HCT116 (cell line): Measurements from ENCODE around the gene TLE5. TPM values are rescaled to one million over a fixed set of nuclear protein-coding genes. Genes with fewer than 3 reads are reported as not detected.

ENCODE experiments used
- ATAC-seq: fragments of 200-7000 bp; cut with Tn5 transposase; 2 replicates; pipeline ENCODE4 v1.9.1; 2020; ENCODE audit warnings: mild to moderate bottlenecking, moderate library complexity
- BruUV-seq: library from RNA; stranded (reverse); fragments of 400-500 nt; replicated peaks from 2 replicates; lab custom pipeline; 2021; lab: Mats Ljungman, UMichigan
- CTCF ChIA-PET: fragments of 300-600 bp; sonication (Branson Sonifier 250); formaldehyde crosslinking; loops from one replicate; lab custom pipeline; 2021; ENCODE audit warnings: antibody characterized with exemption; lab: Charles Lee
- POLR2A ChIA-PET: fragments of 300-600, 350-600 bp; sonication (Branson Sonifier 250); formaldehyde crosslinking; loops from one replicate; lab custom pipeline; 2021; ENCODE audit warnings: antibody characterized with exemption; lab: Charles Lee
- RAD21 ChIA-PET, 2 experiments: fragments of 300-600 bp; sonication (Branson Sonifier 250); formaldehyde crosslinking; loops; one replicate each; lab custom pipeline; 2023; ENCODE audit warnings: low total read pairs in 2 of 2; ENCODE audit not compliant: uncharacterized antibody in 2 of 2, unreplicated experiment in 2 of 2, low non-redundant PET in 1 of 2; lab: Charles Lee
- DNase-seq: peaks from one replicate; pipeline ENCODE4 v3.0.0-alpha.2; 2010; ENCODE audit warnings: low read depth, low spot score
- H2AFZ ChIP-seq: fragments of 200-600 bp; shearing (Covaris generic), sonication (generic); 2 replicates; pipeline ENCODE4 v1.6.1; 2017; ENCODE audit warnings: low read depth, mixed run types, mixed read lengths, antibody characterized with exemption, low read length; ENCODE audit not compliant: poor library complexity, severe bottlenecking
- H3K27ac ChIP-seq: 2 replicates; pipeline ENCODE4 v1.5.1; 2012; ENCODE audit warnings: low read depth, low read length
- H3K27me3 ChIP-seq: fragments of 200-600 bp; sonication (generic); 2 replicates; pipeline ENCODE4 v1.6.1; 2016; ENCODE audit warnings: mixed run types, low read length, mixed read lengths; ENCODE audit not compliant: insufficient read depth
- H3K36me3 ChIP-seq, 2 experiments: fragments of 200-500 bp in 1 of 2; fragments of 200-600 bp in 1 of 2; sonication (Bioruptor generic) in 1 of 2; sonication (generic) in 1 of 2; 2 replicates each; pipeline versions ENCODE4 v1.5.1 to v1.6.1; 2014 to 2016; ENCODE audit warnings: low read length in 2 of 2, inconsistent platforms in 1 of 2, mixed read lengths in 1 of 2, mixed run types in 1 of 2; ENCODE audit not compliant: insufficient read depth in 2 of 2, control insufficient read depth in 1 of 2
- H3K4me1 ChIP-seq, 2 experiments: fragments of 200-600 bp in 1 of 2; sonication (generic) in 1 of 2; 2 replicates each; pipeline versions ENCODE4 v1.5.1 to v1.6.1; 2012 to 2017; ENCODE audit warnings: low read length in 2 of 2, inconsistent platforms in 1 of 2, mild to moderate bottlenecking in 1 of 2, mixed read lengths in 1 of 2, mixed run types in 1 of 2, moderate library complexity in 1 of 2; ENCODE audit not compliant: insufficient read depth in 2 of 2, control insufficient read depth in 1 of 2
- H3K4me2 ChIP-seq: fragments of 200-600 bp; sonication (generic); 2 replicates; pipeline ENCODE4 v1.6.1; 2017; ENCODE audit warnings: mixed run types, low read length, mixed read lengths
- H3K4me3 ChIP-seq, 2 experiments: fragments of 200-600 bp in 1 of 2; sonication (generic) in 1 of 2; replicated peaks in 1 of 2; 2 replicates each; pipeline ENCODE4 v1.5.1; 2011 to 2016; ENCODE audit warnings: low read length in 2 of 2, control low read depth in 1 of 2, low read depth in 1 of 2, mild to moderate bottlenecking in 1 of 2, mixed read lengths in 1 of 2, mixed run types in 1 of 2
- H3K79me2 ChIP-seq: fragments of 200-600 bp; sonication (generic); 2 replicates; pipeline ENCODE4 v1.6.1; 2017; ENCODE audit warnings: mild to moderate bottlenecking, mixed run types, low read length, moderate library complexity, mixed read lengths; ENCODE audit not compliant: insufficient read depth
- H3K9ac ChIP-seq: fragments of 200-600 bp; sonication (generic); 2 replicates; pipeline ENCODE4 v1.6.1; 2016; ENCODE audit warnings: low read length, mixed read lengths
- H3K9me2 ChIP-seq: fragments of 200-600 bp; sonication (generic), shearing (Covaris generic); 2 replicates; pipeline ENCODE4 v1.6.1; 2017; ENCODE audit warnings: mixed run types, mild to moderate bottlenecking, moderate library complexity; ENCODE audit not compliant: insufficient read depth
- H3K9me3 ChIP-seq, 2 experiments: fragments of 200-500 bp in 1 of 2; fragments of 200-600 bp in 1 of 2; sonication (Bioruptor generic) in 1 of 2; sonication (generic) in 1 of 2; 2 replicates each; pipeline ENCODE4 v1.6.1; 2014 to 2017; ENCODE audit warnings: low read length in 2 of 2, mixed read lengths in 2 of 2, inconsistent platforms in 1 of 2, low read depth in 1 of 2, mild to moderate bottlenecking in 1 of 2, mixed run types in 1 of 2, moderate library complexity in 1 of 2; ENCODE audit not compliant: control insufficient read depth in 1 of 2, insufficient read depth in 1 of 2
- H4K20me1 ChIP-seq: fragments of 200-600 bp; sonication (generic), shearing (Covaris generic); 2 replicates; pipeline ENCODE4 v1.6.1; 2017; ENCODE audit warnings: mixed run types, mild to moderate bottlenecking, moderate library complexity; ENCODE audit not compliant: insufficient read depth
- ATF3 ChIP-seq: IDR thresholded peaks from 2 replicates; pipeline ENCODE4 v1.6.1; 2012
- CBX3 ChIP-seq: IDR thresholded peaks from 2 replicates; pipeline ENCODE4 v1.6.1; 2012; ENCODE audit warnings: low read depth
- EGR1 ChIP-seq: IDR thresholded peaks from 2 replicates; pipeline ENCODE4 v1.6.1; 2012; ENCODE audit warnings: low read depth
- ELF1 ChIP-seq: IDR thresholded peaks from 2 replicates; pipeline ENCODE4 v1.6.1; 2012; ENCODE audit warnings: low read depth, borderline replicate concordance
- EZH2 ChIP-seq: fragments of 200-600 bp; sonication (generic); IDR thresholded peaks from 2 replicates; pipeline ENCODE4 v1.6.1; 2017; ENCODE audit warnings: antibody characterized with exemption, mixed run types
- EZH2phosphoT487 ChIP-seq: fragments of 200-600 bp; IDR thresholded peaks from 2 replicates; pipeline ENCODE4 v1.6.1; 2018; ENCODE audit warnings: antibody characterized with exemption, borderline replicate concordance
- JUND ChIP-seq: IDR thresholded peaks from 2 replicates; pipeline ENCODE4 v1.6.1; 2012
- POLR2A ChIP-seq: IDR thresholded peaks from 2 replicates; pipeline ENCODE4 v1.7.0; 2011; ENCODE audit warnings: borderline replicate concordance; ENCODE audit not compliant: insufficient read depth, insufficient read length; ENCODE audit errors: extremely low read depth
- RAD21 ChIP-seq: IDR thresholded peaks from 2 replicates; pipeline ENCODE4 v1.6.1; 2012; ENCODE audit warnings: low read depth, mild to moderate bottlenecking
- SIN3A ChIP-seq: IDR thresholded peaks from 2 replicates; pipeline ENCODE4 v1.6.1; 2012; ENCODE audit warnings: low read depth
- SP1 ChIP-seq: IDR thresholded peaks from 2 replicates; pipeline ENCODE4 v1.6.1; 2012; ENCODE audit warnings: low read depth
- SRF ChIP-seq: IDR thresholded peaks from 2 replicates; pipeline ENCODE4 v1.6.1; 2012; ENCODE audit warnings: low read depth
- YY1 ChIP-seq: IDR thresholded peaks from 2 replicates; pipeline ENCODE4 v1.6.1; 2011; ENCODE audit warnings: low read length, low read depth, moderate library complexity, mild to moderate bottlenecking; ENCODE audit not compliant: insufficient replicate concordance; ENCODE audit errors: extremely low read depth
- ZBTB33 ChIP-seq: IDR thresholded peaks from 2 replicates; pipeline ENCODE4 v1.6.1; 2011; ENCODE audit warnings: mild to moderate bottlenecking, low read length, moderate library complexity; ENCODE audit not compliant: insufficient replicate concordance; ENCODE audit errors: extremely low read depth
- ZNF274 ChIP-seq: fragments of 200-500 bp; sonication (Bioruptor generic); IDR thresholded peaks from 2 replicates; pipeline ENCODE4 v1.6.1; 2014; ENCODE audit warnings: mild to moderate bottlenecking, low read depth, low read length, inconsistent platforms
- intact Hi-C: fragments of 100-400 bp; cut with micrococcal nuclease; formaldehyde crosslinking; loops from 2 replicates; pipeline ENCODE4 v1.10.0; 2022
- total RNA-seq: library from RNA; stranded (reverse); gene quantifications from one replicate; pipeline ENCODE4 v1.2.1, GENCODE V29; 2021; ENCODE audit not compliant: unreplicated experiment

The TLE5 gene
- total RNA-seq, 1 experiment from 2014 or later = 263 TPM

GRCh38 chr19:3104708-3104983 is 42.4 kb upstream of the TLE5 start:
- BruUV-seq = no TSS peak
- H3K36me3 ChIP-seq = no peaks in the 10 kb centered on the region
- RAD21 ChIA-PET = interaction anchor here (0.6 to 2.0 kb wide), 8 partner anchors 29 to 154 kb away, joined by 3 to 7 read pairs (median 4); no protein-coding TSS in a partner anchor
- H4K20me1 ChIP-seq = no peaks in the 10 kb centered on the region
- no peaks in the 10 kb centered on the region for H3K9me2 ChIP-seq
- no peak overlapping the region for H3K4me2 ChIP-seq
- DNase-seq = no peak
- H3K4me3 ChIP-seq = no peak overlapping the region
- H3K9ac ChIP-seq = no peak overlapping the region
- H3K27me3 ChIP-seq = no peaks in the 10 kb centered on the region
- intact Hi-C loops = loop anchor here (2.0 kb wide), 1 partner anchor 142 kb away; no protein-coding TSS in a partner anchor
- no peaks in the 10 kb centered on the region for H3K9me3 ChIP-seq
- H2AFZ ChIP-seq = no peak overlapping the region
- no peak for TF ChIP-seq CBX3
- no peak for TF ChIP-seq EGR1
- TF ChIP-seq ELF1 = no peak
- no peak for TF ChIP-seq SRF
- TF ChIP-seq EZH2 = no peak
- TF ChIP-seq ZBTB33 = no peak
- TF ChIP-seq ZNF274 = no peak
- TF ChIP-seq ATF3 = no peak
- no peak for TF ChIP-seq EZH2phosphoT487
- no peak for TF ChIP-seq YY1
- no peak for TF ChIP-seq SP1
- no peak for TF ChIP-seq SIN3A
- no peak for TF ChIP-seq JUND
- no peak for TF ChIP-seq POLR2A
- TF ChIP-seq RAD21 = no peak
- TF ChIP-seq, all 23 proteins: peak for 0
- CTCF ChIA-PET = interaction anchor here (0.6 to 2.5 kb wide), 18 partner anchors 11 to 456 kb away, joined by 3 to 32 read pairs (median 5); no protein-coding TSS in a partner anchor
- peaks cover 90% of the 10 kb centered on the region for H3K79me2 ChIP-seq
- POLR2A ChIA-PET = interaction anchor here (1.8 kb wide), 1 partner anchor 154 kb away, joined by 6 read pairs; no protein-coding TSS in a partner anchor
- no peak for ATAC-seq
- H3K4me1 ChIP-seq = peaks cover 7 to 13% of the 10 kb centered on the region in 2 experiments
- no peak overlapping the region for H3K27ac ChIP-seq
